ENCODE data around the gene ULK4. TPM values are rescaled to one million over a fixed set of nuclear protein-coding genes. Genes with fewer than 3 reads are reported as not detected.
"Not testable (repeated sequence)": the region's sequence is repeated elsewhere in the genome, so short reads cannot be mapped to it uniquely, and the experiment has no call there.

The ULK4 gene
- total and polyA plus RNA-seq, 2 of the 4 experiments (the other 2 are of a cell fraction): 2.7 to 5.0 TPM

- intact Hi-C loops (cut with micrococcal nuclease): not testable (repeated sequence)
Measured at GRCh38 chr3:41977401-41977800, 15.5 kb upstream of the ULK4 start.

More at GRCh38 chr3:41977401-41977800, 15.5 kb upstream of the ULK4 start:
- H4K8ac ChIP-seq (ENCODE audit: low read depth in 2 of 2, low read length in 2 of 2); H3K27me3 ChIP-seq (ENCODE audit: control insufficient read depth, insufficient read depth, low read length); BruUV-seq (replicated peaks); H3K27ac ChIP-seq (ENCODE audit: insufficient read depth, low read length); H3K4me1 ChIP-seq (ENCODE audit: control insufficient read depth, insufficient read depth, low read length); H3K56ac ChIP-seq (ENCODE audit: extremely low read depth, insufficient read depth, low read length); H2BK20ac ChIP-seq (ENCODE audit: low read depth, low read length); H2BK15ac ChIP-seq (ENCODE audit: low read depth, low read length); H2BK5ac ChIP-seq (ENCODE audit: low read depth, low read length, poor library complexity, severe bottlenecking); H3K23ac ChIP-seq (ENCODE audit: low read depth, low read length); H3K4me2 ChIP-seq (ENCODE audit: low read depth, low read length); H3K9ac ChIP-seq (ENCODE audit: low read depth, low read length); CTCF ChIA-PET; H3K4ac ChIP-seq (ENCODE audit: low read depth, low read length); H3K79me1 ChIP-seq (ENCODE audit: low read depth in 1 of 2, low read length in 2 of 2); H4K91ac ChIP-seq (ENCODE audit: insufficient read depth, low read depth, low read length); ATAC-seq (ENCODE audit: low read depth); H2AK9ac ChIP-seq (replicated peaks; ENCODE audit: low read depth, low read length, poor library complexity); H2AK5ac ChIP-seq (ENCODE audit: low read depth, low read length); H3K18ac ChIP-seq (ENCODE audit: low read depth, low read length); H3K9me3 ChIP-seq (ENCODE audit: control insufficient read depth, insufficient read depth, low read length); H2BK120ac ChIP-seq (ENCODE audit: low read depth, low read length); POLR2A ChIA-PET (ENCODE audit: unreplicated experiment); DNase-seq; in situ Hi-C loops (cut with MboI; ENCODE audit: low sequenced_read_pairs); H2AFZ ChIP-seq (replicated peaks; ENCODE audit: low read length, poor library complexity); H3K4me3 ChIP-seq (ENCODE audit: insufficient read depth, low read depth, low read length); dilution Hi-C loops (cut with HindIII; ENCODE audit: low sequenced_read_pairs, unreplicated experiment); H4K5ac ChIP-seq (ENCODE audit: low read depth, low read length); H3K36me3 ChIP-seq (ENCODE audit: control insufficient read depth, insufficient read depth, low read length); H3K9me1 ChIP-seq (ENCODE audit: insufficient read depth, low read length); H3K14ac ChIP-seq (replicated peaks; ENCODE audit: low read depth, low read length); H4K20me1 ChIP-seq (ENCODE audit: insufficient read depth, low read length): not testable (repeated sequence)
- WGBS, 2 experiments (ENCODE audit: extremely low coverage in 2 of 2, insufficient read length in 1 of 2): 74% methylated on average over 3 of the region's 5 CpGs; no CpG with 5 or more reads in 1 of the 2 experiments
